Gastrocnemius medialis (tissue), 4 donors: ENCODE data around the gene LHX6.

Source experiments
- POLR2A ChIP-seq, 2 donors: fragments of 450-650 bp; IDR thresholded peaks; one replicate each; pipeline ENCODE4 v1.6.1; 2017; ENCODE audit warnings: antibody characterized with exemption in 2 of 2, mild to moderate bottlenecking in 2 of 2, moderate library complexity in 2 of 2
- TF ChIP-seq, protein P1 (sequence below), 5 experiments: fragments of 450-650 bp in 3 of 5; fragments of 200-600 bp in 2 of 5; sonication (generic) in 2 of 5; IDR thresholded peaks in 4 of 5; conservative IDR thresholded peaks in 1 of 5; 1 replicate in 4 of 5; 2 replicates in 1 of 5; pipeline ENCODE4 v1.5.1; 2016 to 2019; ENCODE audit warnings: antibody characterized with exemption in 5 of 5, mild to moderate bottlenecking in 3 of 5, moderate library complexity in 3 of 5

DNA sequence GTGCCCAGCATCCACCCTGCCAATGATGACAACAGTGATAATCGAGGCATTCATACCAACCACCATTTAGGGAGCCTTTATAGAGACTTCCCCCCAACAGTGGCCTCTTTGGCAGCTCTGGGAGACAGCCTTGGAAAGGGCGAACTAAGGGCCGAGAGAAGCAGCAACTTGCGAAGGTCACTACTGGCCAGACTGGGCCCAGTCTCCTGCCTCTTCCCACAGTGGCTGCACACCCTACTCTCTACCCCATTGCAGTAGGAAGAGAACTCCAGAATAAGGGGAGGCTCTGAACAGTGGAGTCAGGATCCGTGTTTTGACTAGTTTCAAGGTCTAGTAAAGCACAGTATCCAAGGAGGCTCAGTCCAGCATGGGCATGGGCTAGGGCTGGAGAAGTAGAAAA, 5.3 kb downstream of the LHX6 start:
- TF ChIP-seq, protein P1, sequence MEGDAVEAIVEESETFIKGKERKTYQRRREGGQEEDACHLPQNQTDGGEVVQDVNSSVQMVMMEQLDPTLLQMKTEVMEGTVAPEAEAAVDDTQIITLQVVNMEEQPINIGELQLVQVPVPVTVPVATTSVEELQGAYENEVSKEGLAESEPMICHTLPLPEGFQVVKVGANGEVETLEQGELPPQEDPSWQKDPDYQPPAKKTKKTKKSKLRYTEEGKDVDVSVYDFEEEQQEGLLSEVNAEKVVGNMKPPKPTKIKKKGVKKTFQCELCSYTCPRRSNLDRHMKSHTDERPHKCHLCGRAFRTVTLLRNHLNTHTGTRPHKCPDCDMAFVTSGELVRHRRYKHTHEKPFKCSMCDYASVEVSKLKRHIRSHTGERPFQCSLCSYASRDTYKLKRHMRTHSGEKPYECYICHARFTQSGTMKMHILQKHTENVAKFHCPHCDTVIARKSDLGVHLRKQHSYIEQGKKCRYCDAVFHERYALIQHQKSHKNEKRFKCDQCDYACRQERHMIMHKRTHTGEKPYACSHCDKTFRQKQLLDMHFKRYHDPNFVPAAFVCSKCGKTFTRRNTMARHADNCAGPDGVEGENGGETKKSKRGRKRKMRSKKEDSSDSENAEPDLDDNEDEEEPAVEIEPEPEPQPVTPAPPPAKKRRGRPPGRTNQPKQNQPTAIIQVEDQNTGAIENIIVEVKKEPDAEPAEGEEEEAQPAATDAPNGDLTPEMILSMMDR (IDR thresholded peaks at IDR 0.05 in 4 of 5, conservative IDR thresholded peaks at IDR 0.05 in 1 of 5), result no peak
- TF ChIP-seq POLR2A (IDR thresholded peaks at IDR 0.05), result no peak
